Gastroesophageal sphincter (tissue), 4 donors: ENCODE results near the gene MVB12B. TPM values are rescaled to one million over a fixed set of nuclear protein-coding genes. Genes with fewer than 3 reads are reported as not detected.

Experiments used
- ATAC-seq: fragments of 150-250 bp; one replicate; pipeline ENCODE4 v1.9.1; 2016; ENCODE audit warnings: mild to moderate bottlenecking, moderate library complexity
- H3K27ac ChIP-seq, 4 donors: fragments of 200-600 bp; sonication (generic) in 3 of 4; 1 replicate in 3 of 4; 2 replicates in 1 of 4; pipeline ENCODE4 v1.5.1; 2016 to 2019
- H3K27me3 ChIP-seq: fragments of 200-600 bp; sonication (generic); one replicate; pipeline ENCODE4 v1.5.1; 2019
- H3K36me3 ChIP-seq, 2 donors: fragments of 200-600 bp; sonication (generic); one replicate each; pipeline ENCODE4 v1.5.1; 2019; ENCODE audit warnings: control low read depth in 1 of 2
- H3K4me1 ChIP-seq, 3 donors: fragments of 200-600 bp; sonication (generic); 1 replicate in 2 of 3; 2 replicates in 1 of 3; pipeline ENCODE4 v1.5.1; 2016 to 2019; ENCODE audit warnings: control low read depth in 2 of 3
- H3K4me3 ChIP-seq, 2 donors: fragments of 200-600 bp; sonication (generic); one replicate each; pipeline ENCODE4 v1.5.1; 2019; ENCODE audit warnings: mild to moderate bottlenecking in 1 of 2, moderate library complexity in 1 of 2
- H3K9me3 ChIP-seq, 3 donors: fragments of 200-600 bp; sonication (generic); one replicate each; pipeline ENCODE4 v1.5.1; 2017 to 2019; ENCODE audit warnings: control low read depth in 2 of 3
- CTCF ChIP-seq, 4 experiments: fragments of 200-600 bp in 2 of 4; fragments of 450-650 bp in 2 of 4; sonication (generic) in 1 of 4; IDR thresholded peaks; one replicate each; pipeline ENCODE4 v1.5.1; 2017 to 2019; ENCODE audit warnings: antibody characterized with exemption in 4 of 4, mild to moderate bottlenecking in 2 of 4, moderate library complexity in 2 of 4
- EP300 ChIP-seq: sonication (generic); formaldehyde crosslinking; IDR thresholded peaks from one replicate; pipeline ENCODE4 v1.6.1; 2017; ENCODE audit warnings: antibody characterized with exemption, mild to moderate bottlenecking
- POLR2A ChIP-seq, 2 donors: fragments of 450-650 bp; IDR thresholded peaks; one replicate each; pipeline ENCODE4 v1.6.1; 2017; ENCODE audit warnings: antibody characterized with exemption in 2 of 2, mild to moderate bottlenecking in 2 of 2, moderate library complexity in 1 of 2
- POLR2AphosphoS5 ChIP-seq: sonication (generic); formaldehyde crosslinking; IDR thresholded peaks from one replicate; pipeline ENCODE4 v1.6.1; 2017; ENCODE audit warnings: antibody characterized with exemption
- WGBS, 2 donors: methylation state at CpG; one replicate each; pipeline ENCODE4 v1.1.5; 2018; ENCODE audit warnings: low coverage in 1 of 2; 5-methylcytosine and 5-hydroxymethylcytosine counted together
- total RNA-seq, 4 donors: library from RNA; depleted of rRNA; stranded (reverse); fragments of >200 nt; gene quantifications; one replicate each; pipeline ENCODE4 v1.1.0, GENCODE V29; 2016

MVB12B gene
- total RNA-seq, 4 donors from 2014 or later: 12.0 to 25.2 (median 15.9) TPM

- Histone ChIP-seq H3K27ac (no peak overlapping the region), H3K4me3 (no peak overlapping the region), H3K36me3 (no peaks in the 10 kb centered on the region), H3K4me1 (peaks cover 0 to 65% (median 11%) of the 10 kb centered on the region in 3 donors), H3K27me3 (no peaks in the 10 kb centered on the region), H3K9me3 (no peaks in the 10 kb centered on the region)
- whole genome bisulfite sequencing, 2 donors: 94 to 97% methylated on average over 3 to 4 of the region's 17 CpGs
- no peak for ATAC-seq
- TF ChIP-seq CTCF (IDR thresholded peaks at IDR 0.05): no peak
- no peak for TF ChIP-seq POLR2A (IDR thresholded peaks at IDR 0.05)
- no peak for TF ChIP-seq EP300
- no peak for TF ChIP-seq POLR2AphosphoS5
Measured at GRCh38 chr9:126371007-126371870, 44.6 kb downstream of the MVB12B start.

GRCh38 chr9:126372716-126373115 is 46.1 kb downstream of the MVB12B start:
- ATAC-seq: no peak
- Histone ChIP-seq H3K4me1 (peaks cover 0 to 65% (median 4%) of the 10 kb centered on the region in 3 donors), H3K9me3 (no peaks in the 10 kb centered on the region), H3K4me3 (no peak overlapping the region), H3K27ac (no peak overlapping the region), H3K36me3 (no peaks in the 10 kb centered on the region), H3K27me3 (no peaks in the 10 kb centered on the region)
- WGBS, 2 donors: 88 to 95% methylated on average over 3 to 6 of the region's 6 CpGs
- TF ChIP-seq POLR2A (IDR thresholded peaks at IDR 0.05) (no peak), EP300 (no peak), CTCF (IDR thresholded peaks at IDR 0.05) (no peak), POLR2AphosphoS5 (no peak)

GRCh38 chr9:126373241-126373640 is 46.6 kb downstream of the MVB12B start:
- Histone ChIP-seq H3K36me3 (no peaks in the 10 kb centered on the region), H3K27ac (no peak overlapping the region), H3K27me3 (no peaks in the 10 kb centered on the region), H3K4me1 (peaks cover 0 to 65% (median 4%) of the 10 kb centered on the region in 3 donors), H3K4me3 (no peak overlapping the region), H3K9me3 (no peaks in the 10 kb centered on the region)
- TF ChIP-seq EP300 (no peak), POLR2A (IDR thresholded peaks at IDR 0.05) (no peak), CTCF (IDR thresholded peaks at IDR 0.05) (no peak), POLR2AphosphoS5 (no peak)
- no peak for ATAC-seq
- 62 to 82% methylated on average over 2 to 5 of the region's 5 CpGs for WGBS, 2 donors

- Histone ChIP-seq H3K4me3 (no peak overlapping the region), H3K4me1 (peaks cover 0 to 65% (median 4%) of the 10 kb centered on the region in 3 donors), H3K27me3 (no peaks in the 10 kb centered on the region), H3K9me3 (no peaks in the 10 kb centered on the region), H3K27ac (peak overlapping the region in 1 of 4 donors; percentile 1), H3K36me3 (no peaks in the 10 kb centered on the region)
- no peak for TF ChIP-seq EP300
- TF ChIP-seq CTCF (IDR thresholded peaks at IDR 0.05): no peak
- TF ChIP-seq POLR2A (IDR thresholded peaks at IDR 0.05): no peak
- no peak for TF ChIP-seq POLR2AphosphoS5
- ATAC-seq: no peak
- WGBS, 2 donors: no CpG with 5 or more reads among the region's 4 CpGs
Measured at GRCh38 chr9:126374366-126374781, 47.7 kb downstream of the MVB12B start.

GRCh38 chr9:126375386-126375785 is 48.8 kb downstream of the MVB12B start:
- peak; percentile 52 for ATAC-seq
- Histone ChIP-seq H3K9me3 (no peaks in the 10 kb centered on the region), H3K36me3 (peaks cover 0 to 4% of the 10 kb centered on the region in 2 donors), H3K4me3 (no peak overlapping the region), H3K27ac (peak overlapping the region in 2 of 4 donors; percentile 34 to 42), H3K27me3 (no peaks in the 10 kb centered on the region), H3K4me1 (peaks cover 0 to 69% (median 4%) of the 10 kb centered on the region in 3 donors)
- TF ChIP-seq EP300: no peak
- TF ChIP-seq POLR2AphosphoS5: no peak
- TF ChIP-seq CTCF (IDR thresholded peaks at IDR 0.05): no peak
- no peak for TF ChIP-seq POLR2A (IDR thresholded peaks at IDR 0.05)
- 35 to 43% methylated on average over 5 to 6 of the region's 7 CpGs for WGBS, 2 donors
